K562 (cell line): ENCODE data around the gene PDE8A. TPM values are rescaled to one million over a fixed set of nuclear protein-coding genes. Genes with fewer than 3 reads are reported as not detected.

Source experiments
- CBX3 ChIP-seq, 2 experiments: IDR thresholded peaks; 1 replicate in 1 of 2; 2 replicates in 1 of 2; pipeline ENCODE4 v1.6.1; 2012; ENCODE audit warnings: inconsistent platforms in 2 of 2, low read length in 2 of 2, borderline replicate concordance in 1 of 2, control low read depth in 1 of 2
- FOXP1 ChIP-seq: sonication (generic); formaldehyde crosslinking; IDR thresholded peaks from 2 replicates; pipeline ENCODE4 v1.8.0; 2022; ENCODE audit warnings: mild to moderate bottlenecking, missing genetic modification reagents
- L3MBTL2 ChIP-seq: fragments of 450-650 bp; IDR thresholded peaks from 2 replicates; pipeline ENCODE4 v1.6.1; 2016; ENCODE audit warnings: mild to moderate bottlenecking, moderate library complexity
- NFE2 ChIP-seq: IDR thresholded peaks from 2 replicates; pipeline ENCODE4 v1.6.1; 2014; ENCODE audit warnings: antibody characterized with exemption, low read depth
- RAD21 ChIP-seq, 2 experiments: fragments of 250-450 bp in 1 of 2; fragments of 450-650 bp in 1 of 2; sonication (Bioruptor Pico) in 1 of 2; formaldehyde crosslinking in 1 of 2; IDR thresholded peaks in 1 of 2; conservative IDR thresholded peaks in 1 of 2; 2 replicates each; pipeline versions ENCODE4 v1.4.0 to v1.8.0; 2020 to 2022; ENCODE audit warnings: mild to moderate bottlenecking in 2 of 2, moderate library complexity in 1 of 2
- RBM25 ChIP-seq: fragments of 200-400 bp; formaldehyde crosslinking; IDR thresholded peaks from 2 replicates; pipeline ENCODE4 v1.6.1; 2018; ENCODE audit warnings: low read length, low read depth, moderate library complexity; ENCODE audit not compliant: severe bottlenecking
- RFX7 ChIP-seq: fragments of 250-450 bp; sonication (Bioruptor Pico); IDR thresholded peaks from 2 replicates; pipeline ENCODE4 v1.5.1; 2021; ENCODE audit warnings: mild to moderate bottlenecking
- SMC3 ChIP-seq: conservative IDR thresholded peaks from 2 replicates; pipeline ENCODE4 v1.6.1; 2011; ENCODE audit warnings: low read depth, low read length, improper control_type of control experiment; ENCODE audit not compliant: insufficient read depth
- STAT5A ChIP-seq: IDR thresholded peaks from 2 replicates; pipeline ENCODE4 v1.6.1; 2012; ENCODE audit warnings: low read length, inconsistent platforms, borderline replicate concordance
- TCFL5 ChIP-seq: fragments of 250-450 bp; sonication (Bioruptor Pico); conservative IDR thresholded peaks from 2 replicates; pipeline ENCODE4 v1.6.1; 2021; ENCODE audit warnings: mild to moderate bottlenecking, moderate library complexity, matching md5 sums
- ZNF133 ChIP-seq: fragments of 250-450 bp; sonication (Bioruptor Pico); IDR thresholded peaks from 2 replicates; pipeline ENCODE4 v1.4.0; 2020; ENCODE audit warnings: mild to moderate bottlenecking
- ZNF146 ChIP-seq: IDR thresholded peaks from one replicate; pipeline ENCODE4 v1.6.1; 2018; ENCODE audit warnings: missing compliant biosample characterization; ENCODE audit not compliant: unreplicated experiment
- ZNF174 ChIP-seq: fragments of 250-450 bp; sonication (Bioruptor Pico); IDR thresholded peaks from 2 replicates; pipeline ENCODE4 v1.4.0; 2020; ENCODE audit warnings: mild to moderate bottlenecking
- ZNF384 ChIP-seq: IDR thresholded peaks from 2 replicates; pipeline ENCODE4 v1.6.1; 2012; ENCODE audit warnings: low read depth, low read length, improper control_type of control experiment
- ZNF444 ChIP-seq: fragments of 250-450 bp; sonication (Bioruptor Pico); IDR thresholded peaks from 2 replicates; pipeline ENCODE4 v1.4.0; 2020; ENCODE audit warnings: mild to moderate bottlenecking, moderate library complexity
- ZNF77 ChIP-seq: fragments of 250-450 bp; sonication (Bioruptor Pico); IDR thresholded peaks from 2 replicates; pipeline ENCODE4 v1.5.0; 2020
- polyA plus RNA-seq, 8 experiments: library from polyadenylated mRNA; depleted of rRNA in 4 of 8; stranded (reverse) in 5 of 8; unstranded in 3 of 8; fragments of >200 nt; fragmentation: Nextera tagmentation in 2 of 8; fragmentation: Illumina TruSeq in 1 of 8; extraction: Ambion mirVana in 2 of 8; extraction: Trizol in 1 of 8; gene quantifications; 2 replicates each; pipeline versions ENCODE4 v1.2.1 to v1.2.3, GENCODE V29; 2011 to 2014; ENCODE audit warnings: inconsistent platforms in 1 of 8, missing spikeins in 1 of 8
- total RNA-seq, 7 experiments: library from RNA; depleted of rRNA in 6 of 7; stranded (reverse); fragments of >200 nt in 6 of 7; fragmentation: Illumina TruSeq in 2 of 7; extraction: Trizol in 2 of 7; gene quantifications; 2 replicates each; pipeline versions ENCODE4 v1.2.1 to v1.2.3, GENCODE V29; 2011 to 2021; ENCODE audit warnings: low replicate concordance in 1 of 7
- TF ChIP-seq, protein P1 (sequence below): fragments of 450-650 bp; formaldehyde crosslinking; IDR thresholded peaks from 2 replicates; pipeline ENCODE4 v1.4.0; 2020; ENCODE audit warnings: mild to moderate bottlenecking, moderate library complexity

PDE8A gene
- total and polyA plus RNA-seq, 9 of the 15 experiments (the other 6 are each of a cell fraction or from before 2014, with no cell fraction given) = 5.9 to 40.3 (median 19.8) TPM

DNA sequence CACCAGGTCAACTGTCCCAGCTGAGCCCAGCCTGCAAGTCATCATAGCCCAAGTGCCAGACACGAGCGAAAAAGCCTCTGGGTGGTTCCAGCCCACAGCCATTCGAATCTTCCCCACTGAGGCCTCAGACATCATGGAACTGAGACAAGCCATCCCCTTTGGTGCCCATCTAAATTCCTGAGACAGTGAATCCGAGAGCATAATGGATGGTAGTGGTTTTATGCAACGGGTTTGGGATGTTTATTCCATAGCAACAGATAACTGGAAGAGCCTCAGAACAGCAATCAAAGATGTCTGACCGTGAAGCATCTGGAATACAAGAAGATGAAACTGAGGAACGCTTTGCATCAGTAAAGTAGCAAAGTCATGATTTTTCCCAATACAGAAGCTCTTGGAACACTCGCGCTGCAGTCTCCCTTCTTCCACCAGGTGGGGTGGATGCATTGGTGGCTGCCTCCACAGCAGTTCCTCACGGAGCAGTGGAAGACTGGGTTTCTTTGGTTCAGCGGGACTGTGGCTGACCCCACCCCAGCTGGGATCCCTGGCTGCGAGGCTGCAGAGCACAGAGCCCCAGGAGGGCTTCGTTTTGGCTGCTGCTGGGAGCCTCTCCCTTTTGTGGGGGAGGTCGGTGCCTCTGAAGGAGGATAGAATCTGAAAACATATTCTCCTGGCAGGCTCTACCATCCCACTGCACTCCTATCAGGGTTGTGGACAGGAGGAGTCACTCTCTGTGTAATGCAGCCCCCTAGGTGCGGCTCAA is 26.4 kb upstream of the PDE8A start (continued):
- 0 out of 2 replicates have a peak, but pooled peaks have one; percentile 13 for TF ChIP-seq ZNF384
- no peak for TF ChIP-seq RBM25
- no peak for TF ChIP-seq ZNF133
- no peak for TF ChIP-seq ZNF444 (CRISPR knock-in tag)
- no peak for TF ChIP-seq FOXP1
- peak; percentile 84 to 94 for TF ChIP-seq RAD21 (CRISPR knock-in tag; conservative IDR thresholded peaks at IDR 0.05 in 1 of 2, IDR thresholded peaks at IDR 0.05 in 1 of 2)
- peak in 1 of 2 experiments; percentile 37; a peak in 1 of 3 replicates for TF ChIP-seq CBX3 (IDR thresholded peaks at IDR 0.05; ENCODE audit: borderline replicate concordance in 1 of 2, low read length in 2 of 2)
- TF ChIP-seq ZNF146 (CRISPR knock-in tag) = no peak
- TF ChIP-seq STAT5A = no peak
- no peak for TF ChIP-seq TCFL5
- TF ChIP-seq RFX7 (CRISPR knock-in tag) = no peak
- peak; percentile 76; the same call in 1 of the 2 replicates for TF ChIP-seq SMC3
- TF ChIP-seq, protein P1, sequence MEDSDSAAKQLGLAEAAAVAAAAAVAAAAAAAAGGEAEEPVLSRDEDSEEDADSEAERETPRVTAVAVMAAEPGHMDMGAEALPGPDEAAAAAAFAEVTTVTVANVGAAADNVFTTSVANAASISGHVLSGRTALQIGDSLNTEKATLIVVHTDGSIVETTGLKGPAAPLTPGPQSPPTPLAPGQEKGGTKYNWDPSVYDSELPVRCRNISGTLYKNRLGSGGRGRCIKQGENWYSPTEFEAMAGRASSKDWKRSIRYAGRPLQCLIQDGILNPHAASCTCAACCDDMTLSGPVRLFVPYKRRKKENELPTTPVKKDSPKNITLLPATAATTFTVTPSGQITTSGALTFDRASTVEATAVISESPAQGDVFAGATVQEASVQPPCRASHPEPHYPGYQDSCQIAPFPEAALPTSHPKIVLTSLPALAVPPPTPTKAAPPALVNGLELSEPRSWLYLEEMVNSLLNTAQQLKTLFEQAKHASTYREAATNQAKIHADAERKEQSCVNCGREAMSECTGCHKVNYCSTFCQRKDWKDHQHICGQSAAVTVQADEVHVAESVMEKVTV (CRISPR knock-in tag) = peak; percentile 80
- peak; percentile 70 for TF ChIP-seq NFE2
- no peak for TF ChIP-seq ZNF77 (CRISPR knock-in tag)
- no peak for TF ChIP-seq ZNF174 (CRISPR knock-in tag)
- TF ChIP-seq L3MBTL2 = peak; percentile 29; the same call in 1 of the 2 replicates
